GM18499 (cell line): ENCODE results near the gene LRRC15.

Source experiments
- ATAC-seq: cut with Tn5 transposase; IDR thresholded peaks from one replicate; pipeline ENCODE4 v1.9.1; 2021; ENCODE audit warnings: moderate number of reproducible peaks; ENCODE audit not compliant: insufficient read depth, unreplicated experiment

The LRRC15 gene

GRCh38 chr3:194365526-194365925 lies 4.0 kb downstream of the LRRC15 start:
- no peak for ATAC-seq

- ATAC-seq = no peak
These were observed 4.7 kb downstream of the LRRC15 start for GRCh38 chr3:194364652-194365434.

GRCh38 chr3:194364314-194364651 lies 5.3 kb downstream of the LRRC15 start:
- ATAC-seq = no peak

- ATAC-seq = no peak
These were observed 9.0 kb downstream of the LRRC15 start for GRCh38 chr3:194360568-194360967.

- ATAC-seq = no peak
These were observed 11.9 kb downstream of the LRRC15 start for GRCh38 chr3:194357681-194358080.

GRCh38 chr3:194355379-194355778 lies 14.2 kb downstream of the LRRC15 start:
- ATAC-seq = no peak

GRCh38 chr3:194354315-194354714 lies 15.2 kb downstream of the LRRC15 start:
- no peak for ATAC-seq

- no peak for ATAC-seq
These were observed 16.8 kb downstream of the LRRC15 start for GRCh38 chr3:194352667-194353246.

GRCh38 chr3:194351952-194352536 lies 17.5 kb downstream of the LRRC15 start:
- ATAC-seq = no peak

- ATAC-seq = no peak
These were observed 18.4 kb downstream of the LRRC15 start, which contains the start of gene CPN2 for GRCh38 chr3:194351080-194351672. Gene CPN2, minus strand, starts transcription at chr3:194351328. Its CDS starts 8,626 bp downstream, at chr3:194342702.

GRCh38 chr3:194350726-194351071 lies 18.8 kb downstream of the LRRC15 start:
- no peak for ATAC-seq

- ATAC-seq = no peak
These were observed 21.2 kb downstream of the LRRC15 start for GRCh38 chr3:194348354-194348753.

- no peak for ATAC-seq
These were observed 22.9 kb downstream of the LRRC15 start for GRCh38 chr3:194346621-194347020.

- no peak for ATAC-seq
These were observed 23.5 kb downstream of the LRRC15 start for GRCh38 chr3:194346035-194346434.

- ATAC-seq = no peak
These were observed 25.5 kb downstream of the LRRC15 start for GRCh38 chr3:194344012-194344411.

GRCh38 chr3:194343561-194343893 lies 26.0 kb downstream of the LRRC15 start:
- ATAC-seq = no peak

- no peak for ATAC-seq
These were observed 26.5 kb downstream of the LRRC15 start for GRCh38 chr3:194342861-194343560.

- no peak for ATAC-seq
These were observed 28.7 kb downstream of the LRRC15 start for GRCh38 chr3:194340757-194341400.

GRCh38 chr3:194339840-194340239 lies 29.7 kb downstream of the LRRC15 start:
- ATAC-seq = no peak

- no peak for ATAC-seq
These were observed 30.2 kb downstream of the LRRC15 start for GRCh38 chr3:194339356-194339755.
